NCI-H1930 (cell line): Measurements from ENCODE around the gene RAPGEF1.

Source experiments
- DNase-seq, 2 experiments: peaks; one replicate each; lab custom pipeline; 2025; lab: John Stamatoyannopoulos, UW

Gene RAPGEF1

DNA sequence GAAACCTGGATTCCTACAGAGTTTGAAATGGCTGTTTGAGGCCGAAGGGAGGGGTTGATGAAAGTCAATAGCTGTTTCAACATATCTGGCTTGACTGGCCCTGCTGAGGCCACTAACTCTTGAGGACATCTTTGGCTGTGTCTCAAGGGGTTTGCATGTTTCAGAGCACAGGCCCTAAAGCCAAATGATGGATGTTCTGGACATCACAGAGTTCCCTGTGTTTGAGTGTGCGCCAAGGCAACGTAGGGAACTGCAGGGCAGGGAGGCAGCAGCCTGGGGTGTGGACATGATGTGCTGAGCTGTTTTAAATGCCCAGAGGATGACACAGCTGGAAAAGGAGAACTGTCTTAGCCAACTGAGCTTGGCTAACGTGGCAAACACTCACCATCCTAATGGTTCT, 89.6 kb downstream of the RAPGEF1 start:
- no peak for DNase-seq

DNA sequence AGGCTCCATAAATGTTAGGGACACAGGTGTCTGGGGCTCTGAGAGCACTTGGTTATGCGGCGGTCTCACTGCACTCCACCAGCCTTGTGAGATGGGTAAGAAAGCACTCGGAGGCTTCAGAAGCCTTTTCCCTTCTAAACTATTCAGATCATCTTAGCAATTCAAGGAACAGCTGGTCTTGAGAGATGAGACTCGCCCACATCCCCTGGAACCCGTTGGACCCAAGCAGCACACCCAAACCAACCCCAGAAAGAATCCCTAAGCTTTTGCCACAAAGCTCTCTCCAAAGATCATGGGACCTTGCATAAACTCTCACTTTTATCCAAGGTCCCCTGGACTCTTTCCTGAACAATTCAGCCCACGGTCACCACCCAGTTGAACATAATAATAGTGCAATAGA, 90.2 kb downstream of the RAPGEF1 start:
- no peak for DNase-seq

DNA sequence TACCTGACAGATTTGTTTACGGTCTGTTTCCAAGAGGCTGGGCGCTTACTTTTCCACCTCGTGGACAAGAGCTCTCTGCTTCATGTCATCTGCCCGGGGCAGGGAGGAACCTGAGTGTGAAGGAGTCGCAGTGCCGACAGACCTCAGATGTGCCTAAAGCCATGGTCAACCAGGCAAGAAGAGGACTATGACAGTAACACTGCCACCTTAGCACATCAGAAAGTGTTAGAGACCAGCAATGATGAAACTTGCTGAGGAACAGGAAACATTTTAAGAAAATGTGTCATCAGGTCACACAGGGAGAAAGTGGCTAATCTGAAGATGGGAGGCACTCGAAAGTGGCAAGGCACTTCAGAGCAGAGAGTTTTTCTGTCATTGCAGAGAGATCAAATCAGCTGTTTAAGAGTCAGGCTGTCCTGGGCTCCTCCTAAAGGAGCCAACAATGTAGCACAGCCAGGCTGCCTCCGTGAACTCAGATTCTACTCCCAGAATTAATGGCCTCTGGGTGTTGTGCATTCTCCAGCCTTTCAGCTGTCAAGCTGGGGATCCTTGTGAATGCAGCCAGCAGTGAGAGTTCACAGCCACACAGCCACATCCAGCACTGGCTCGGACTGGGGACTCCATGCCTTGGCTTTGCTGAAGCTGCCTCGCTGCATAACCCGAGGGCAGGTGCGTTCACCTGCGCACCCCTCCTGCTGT, 94.6 kb downstream of the RAPGEF1 start:
- no peak for DNase-seq

DNA sequence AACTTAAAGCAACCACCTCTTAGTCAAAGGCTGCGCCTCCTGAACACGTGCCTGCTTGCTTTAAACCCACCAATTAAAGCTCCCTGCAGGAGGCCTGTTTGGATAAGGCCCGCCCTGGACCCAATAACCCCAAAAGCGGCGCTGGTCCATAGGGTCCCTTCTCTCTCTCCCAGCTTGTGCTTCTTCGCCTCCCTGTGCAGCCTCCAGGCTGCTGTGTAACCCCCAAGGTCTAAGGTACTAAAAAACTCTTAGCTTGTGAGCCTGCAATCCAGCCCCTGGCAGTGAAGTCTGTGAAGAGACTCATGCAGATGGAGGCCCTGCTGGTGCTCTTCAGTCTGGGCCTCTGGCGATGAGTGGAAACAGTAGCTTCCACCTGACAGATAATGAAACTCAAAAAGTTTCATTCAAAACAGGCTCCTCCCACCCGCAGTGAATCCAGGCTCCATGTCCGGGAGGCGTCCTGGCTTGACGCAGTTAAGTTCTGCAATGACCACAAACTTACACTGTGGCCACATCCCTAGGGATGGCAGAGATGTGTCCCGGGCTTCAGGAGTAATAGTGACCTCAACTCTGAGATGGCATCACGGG, 97.3 kb downstream of the RAPGEF1 start:
- DNase-seq = no peak

DNA sequence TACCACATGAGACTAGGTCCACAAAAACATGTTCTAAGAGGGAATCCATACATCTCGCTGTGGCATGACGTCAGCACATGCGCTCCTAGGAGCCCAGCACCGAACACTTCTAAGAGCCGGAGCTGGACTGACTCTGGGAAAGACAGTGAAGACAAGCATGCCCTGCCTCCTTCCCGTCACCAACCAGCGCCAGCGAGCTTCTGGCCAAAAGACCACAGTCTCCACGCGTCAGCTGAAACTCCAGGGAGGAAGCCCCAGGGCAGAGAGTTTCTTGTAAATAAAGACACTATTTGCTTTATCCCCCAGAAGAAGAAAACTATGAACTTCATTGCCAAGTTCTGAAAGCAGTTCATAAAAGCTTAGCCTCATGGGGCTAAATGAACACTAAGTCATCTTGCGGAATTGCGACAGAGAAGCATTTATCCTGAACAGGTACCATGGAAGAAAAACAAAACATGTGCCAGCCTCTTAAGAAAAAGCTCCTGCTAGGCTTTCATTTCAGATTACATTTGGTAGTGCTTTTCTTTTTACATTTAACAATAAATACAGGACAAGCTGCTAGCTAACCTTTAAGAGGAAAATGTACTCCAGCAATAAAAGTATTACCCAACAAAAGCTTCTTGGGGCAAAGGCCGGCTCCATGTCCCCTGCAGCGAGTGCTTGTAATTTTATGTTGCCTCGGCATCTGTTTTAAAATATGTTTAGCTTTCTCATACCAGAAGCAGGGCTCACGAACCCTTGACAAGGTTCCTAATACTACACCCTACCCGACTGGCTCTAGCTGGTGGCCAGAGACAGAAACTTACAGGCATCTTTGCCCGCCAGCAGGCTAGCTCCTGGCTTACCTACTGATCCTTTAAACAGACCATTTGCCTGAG, 98.0 kb downstream of the RAPGEF1 start:
- no peak for DNase-seq

DNA sequence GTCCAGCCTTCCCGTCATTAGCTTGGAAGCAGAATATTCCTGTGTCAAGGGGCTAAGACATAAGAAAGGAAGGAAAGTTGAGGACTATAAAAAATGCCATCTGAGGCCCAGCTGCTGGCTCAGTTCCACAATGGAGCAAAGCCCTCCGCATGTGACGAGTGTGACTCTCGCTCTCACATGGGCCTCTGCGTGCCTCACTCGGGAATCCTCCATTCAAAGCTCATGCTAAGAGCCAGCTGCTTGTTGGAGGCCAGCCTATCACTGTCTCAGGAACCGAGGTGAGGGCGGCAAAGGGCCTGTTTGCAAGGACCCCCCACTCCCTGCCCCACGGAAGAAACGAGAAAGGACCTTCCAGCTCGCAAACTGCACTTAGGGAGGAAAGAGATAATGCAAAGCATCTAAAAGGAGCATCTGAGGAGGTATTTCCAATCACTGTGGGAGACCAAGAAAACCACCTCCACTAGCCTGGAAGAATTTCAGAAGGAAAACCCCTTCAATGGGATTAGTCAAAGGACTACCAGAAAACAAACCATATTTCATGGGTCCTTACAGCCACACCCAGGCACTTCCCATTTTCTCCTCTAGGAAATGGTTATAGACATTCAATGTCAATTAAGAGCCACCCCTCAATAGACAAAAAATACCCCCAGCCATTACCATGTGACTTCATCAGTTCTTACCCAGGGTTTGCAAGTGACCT, 99.3 kb downstream of the RAPGEF1 start:
- DNase-seq = no peak

DNA sequence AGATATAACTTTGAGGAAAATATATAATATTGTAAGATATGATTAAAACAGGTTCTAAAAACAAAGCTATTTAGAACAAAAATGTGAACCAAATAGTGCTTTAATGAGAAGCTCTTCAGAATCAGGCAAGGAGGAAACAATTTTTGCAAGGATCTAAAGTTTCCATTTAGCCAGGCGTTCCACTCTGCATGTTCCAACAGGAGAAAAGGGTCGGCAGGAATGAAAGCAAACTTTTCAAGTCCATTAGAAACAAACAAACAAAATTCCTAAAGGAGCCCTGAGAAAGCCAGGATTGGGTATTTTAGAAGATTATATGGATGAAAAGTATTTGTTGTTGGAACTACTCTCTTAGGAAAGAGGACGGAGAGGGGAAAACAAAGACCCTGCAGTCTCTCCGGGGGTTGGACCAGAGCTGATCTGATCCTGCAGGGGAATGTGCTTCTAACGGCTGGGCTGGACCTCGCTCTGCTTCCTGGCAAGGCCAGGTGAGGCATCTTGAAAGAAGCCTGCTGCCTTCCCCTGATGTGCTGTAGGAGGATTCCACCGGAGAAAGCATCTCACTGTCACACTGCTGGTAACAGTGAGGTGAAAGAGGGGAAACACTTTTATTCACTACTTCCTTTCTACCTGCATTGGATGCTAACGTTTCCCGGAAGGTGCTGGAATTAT, 100.0 kb downstream of the RAPGEF1 start:
- no peak for DNase-seq

DNA sequence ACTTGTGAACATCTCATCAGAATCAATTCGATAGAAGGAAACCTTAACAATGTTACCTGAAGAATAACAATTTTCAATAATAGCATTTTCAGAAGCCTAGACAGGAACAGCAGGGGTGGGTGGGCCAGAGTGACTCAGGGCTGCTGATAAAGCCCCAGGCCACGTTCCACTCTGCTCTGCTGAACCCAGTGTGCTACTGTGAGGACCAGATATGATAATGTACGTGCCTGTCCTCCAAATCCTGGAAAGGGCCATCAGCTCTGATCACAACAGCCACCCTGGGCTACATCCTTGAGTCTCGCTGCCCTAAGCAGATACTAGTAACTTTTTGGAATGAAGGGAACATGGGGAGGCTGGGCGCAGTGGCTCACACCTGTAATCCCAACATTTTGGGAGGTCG, 103.3 kb downstream of the RAPGEF1 start:
- no peak for DNase-seq

DNA sequence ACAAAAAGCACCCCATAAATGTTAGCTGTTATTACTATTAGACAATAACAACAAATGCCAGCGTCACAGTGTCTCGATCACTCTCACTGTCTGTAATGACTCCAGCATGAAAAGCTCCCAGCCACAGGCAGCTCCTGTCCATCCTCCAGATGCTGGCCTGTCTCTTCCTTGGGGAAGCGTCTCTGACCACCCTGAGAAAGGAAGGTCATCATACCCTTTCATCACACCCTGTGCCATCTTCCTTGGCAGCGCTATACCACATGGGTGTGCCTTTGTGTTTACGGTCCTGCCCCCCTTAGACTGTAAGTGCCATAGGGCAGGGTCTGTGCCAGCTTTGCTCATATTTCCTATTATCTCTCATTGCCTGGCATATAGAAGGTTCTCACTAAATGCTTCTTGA, 104.0 kb downstream of the RAPGEF1 start:
- no peak for DNase-seq

DNA sequence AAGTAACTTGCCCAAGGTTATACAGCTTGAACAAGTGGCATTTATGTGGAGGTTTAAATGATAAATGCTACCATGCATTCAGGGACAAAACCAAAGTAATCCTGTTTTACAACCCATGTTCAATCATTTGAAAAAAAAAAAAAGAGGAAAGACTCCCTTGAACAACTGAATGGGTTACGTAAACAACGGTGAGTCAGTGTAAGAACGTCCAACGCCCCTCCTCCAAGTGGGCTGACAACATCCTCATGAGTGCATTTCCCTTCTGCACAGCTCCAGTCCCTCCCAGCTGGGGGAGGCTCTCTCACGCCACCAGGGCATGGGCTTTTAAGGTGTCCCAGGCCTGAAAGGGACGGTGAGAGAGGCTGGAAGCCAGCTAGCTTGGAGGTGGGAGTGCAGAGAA, 104.6 kb downstream of the RAPGEF1 start:
- no peak for DNase-seq

DNA sequence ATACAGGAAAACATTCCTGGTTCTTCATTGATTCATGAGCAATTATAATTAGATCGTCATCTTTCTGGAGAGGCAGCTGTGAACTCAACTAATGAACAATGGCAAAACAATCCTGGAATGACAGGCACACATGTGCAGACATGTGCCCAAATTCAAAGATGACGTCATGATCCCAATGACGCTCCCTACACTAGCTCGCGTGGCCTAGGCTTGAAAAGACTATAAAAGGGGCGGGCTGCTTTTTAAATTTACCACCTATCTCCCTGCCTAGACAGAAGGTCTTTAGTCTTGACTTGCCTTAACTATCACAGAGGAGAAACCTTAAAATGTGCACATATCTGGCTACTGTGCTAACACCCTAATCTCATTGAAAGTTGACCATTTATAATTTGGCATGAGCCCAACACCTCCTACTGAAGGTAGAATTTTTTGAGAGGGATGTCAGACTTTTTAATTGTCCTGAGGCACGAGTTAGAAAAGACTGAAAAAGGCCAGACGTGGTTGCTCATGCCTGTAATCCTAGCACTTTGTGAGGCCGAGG, 106.3 kb downstream of the RAPGEF1 start:
- DNase-seq = no peak

DNA sequence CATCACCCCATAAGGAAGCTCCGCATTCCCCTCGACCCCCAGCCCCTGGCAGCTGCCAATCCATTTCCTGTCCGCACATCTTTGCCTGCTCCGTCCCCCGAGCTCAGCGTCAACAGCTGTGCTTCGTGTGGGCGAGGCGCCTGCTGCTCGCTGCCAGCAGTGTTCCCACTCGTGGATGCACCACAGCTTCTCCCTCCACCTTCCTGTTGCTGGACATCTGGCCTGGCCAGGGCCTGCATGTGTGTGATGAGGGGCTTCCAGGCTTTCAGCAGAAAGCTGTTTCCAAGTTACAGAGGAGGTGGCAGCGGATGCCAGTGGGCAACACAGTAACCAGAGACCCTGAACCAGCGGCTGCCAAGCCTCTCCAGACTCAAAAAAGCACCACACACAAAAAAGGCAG, 108.6 kb downstream of the RAPGEF1 start:
- DNase-seq = no peak

DNA sequence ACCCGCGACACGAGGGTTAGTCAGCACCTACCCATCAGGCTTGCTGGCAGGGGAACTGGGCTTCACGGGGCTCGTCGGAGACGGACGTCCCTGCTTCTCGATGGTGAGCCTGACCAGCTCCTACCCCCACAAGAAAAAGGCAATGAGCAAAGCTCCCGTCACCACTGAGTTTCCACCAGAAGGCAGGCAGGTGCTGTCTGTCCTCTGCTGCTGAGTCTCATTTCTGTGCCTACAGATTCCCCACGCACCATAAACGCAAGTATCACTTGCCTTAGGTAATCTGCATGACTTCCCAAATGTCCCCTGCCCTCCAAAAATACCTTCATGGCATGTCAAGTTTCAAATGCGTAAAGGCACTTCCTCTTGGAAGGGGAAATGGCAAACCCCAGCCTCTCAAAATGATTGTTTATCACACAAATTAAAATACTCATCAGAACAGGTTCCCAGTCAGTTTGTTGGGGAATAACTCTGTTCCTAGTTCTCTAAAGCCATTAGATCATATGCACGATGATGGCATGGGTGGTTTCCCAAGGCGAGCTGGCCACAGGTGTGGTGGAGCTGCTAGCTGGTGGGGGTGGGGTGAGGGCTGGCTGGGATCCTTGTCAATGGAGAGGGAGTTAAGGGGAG, 109.6 kb downstream of the RAPGEF1 start:
- no peak for DNase-seq

DNA sequence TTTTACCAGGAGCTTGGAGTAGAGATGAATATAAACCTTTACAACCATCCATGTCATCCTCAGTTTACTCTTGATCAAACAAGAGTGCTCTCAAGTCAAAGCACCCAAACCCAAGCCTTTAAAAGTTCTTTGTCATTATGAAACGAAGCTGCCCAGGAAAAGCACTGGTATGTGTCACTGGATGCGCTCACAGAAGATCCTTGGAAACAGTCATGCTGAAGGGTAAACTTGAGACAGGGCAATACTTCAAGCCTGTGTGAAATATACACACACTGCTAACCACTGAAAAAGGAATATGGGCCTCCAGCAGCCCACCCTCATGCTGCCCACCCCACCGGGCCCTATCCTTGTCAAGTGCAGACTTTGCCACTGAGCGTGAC, 110.1 kb downstream of the RAPGEF1 start:
- no peak for DNase-seq

DNA sequence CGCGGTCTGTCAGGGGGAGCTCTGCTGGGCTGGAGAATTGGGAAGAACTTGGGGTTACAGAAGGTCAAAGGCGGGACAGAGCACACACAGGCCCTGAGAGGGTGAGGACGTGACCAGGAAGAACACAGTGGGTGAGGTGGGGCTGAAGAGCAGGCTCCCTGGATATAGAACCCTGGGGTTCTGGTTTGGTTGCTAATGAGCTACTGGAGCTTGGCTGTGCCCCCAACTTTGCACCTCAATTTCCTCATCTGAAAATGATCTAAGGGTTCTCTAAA, 110.7 kb downstream of the RAPGEF1 start:
- no peak for DNase-seq

DNA sequence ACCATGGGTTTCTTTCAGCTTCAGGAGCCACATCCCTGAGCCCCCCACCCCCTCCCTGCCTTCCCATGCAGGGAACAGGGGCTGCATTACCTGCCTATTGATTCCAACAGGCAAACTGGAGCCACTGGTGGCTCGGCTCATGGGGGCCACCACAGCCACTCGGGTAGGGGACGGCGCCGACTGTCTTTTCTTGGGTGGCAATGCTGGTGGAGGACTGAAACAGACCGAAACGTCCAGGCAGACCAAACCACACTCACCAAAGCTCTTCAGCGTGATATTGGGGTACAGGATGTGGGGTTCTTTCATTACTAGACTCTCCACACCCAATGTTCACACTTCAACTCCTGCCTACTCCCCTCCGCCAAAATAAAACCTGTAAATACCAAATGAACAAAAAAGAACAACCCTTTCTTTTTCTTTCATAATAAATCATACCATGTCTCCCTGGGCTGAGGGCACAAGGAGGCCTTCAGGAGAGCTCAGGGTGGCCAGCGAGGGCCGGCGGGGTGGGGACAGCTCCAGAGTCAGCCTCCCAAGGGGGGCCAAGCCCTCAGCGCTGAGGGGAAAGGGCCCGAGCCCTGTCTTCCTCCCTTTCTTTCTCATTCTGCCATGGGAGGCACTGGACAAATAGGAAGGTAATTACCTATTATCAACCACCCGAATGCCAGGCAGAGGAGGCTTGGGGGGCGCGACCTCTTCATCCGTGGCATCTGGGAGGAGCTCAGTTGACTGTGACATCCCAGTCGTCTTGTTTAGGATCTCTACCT, 111.2 kb downstream of the RAPGEF1 start:
- DNase-seq = no peak

DNA sequence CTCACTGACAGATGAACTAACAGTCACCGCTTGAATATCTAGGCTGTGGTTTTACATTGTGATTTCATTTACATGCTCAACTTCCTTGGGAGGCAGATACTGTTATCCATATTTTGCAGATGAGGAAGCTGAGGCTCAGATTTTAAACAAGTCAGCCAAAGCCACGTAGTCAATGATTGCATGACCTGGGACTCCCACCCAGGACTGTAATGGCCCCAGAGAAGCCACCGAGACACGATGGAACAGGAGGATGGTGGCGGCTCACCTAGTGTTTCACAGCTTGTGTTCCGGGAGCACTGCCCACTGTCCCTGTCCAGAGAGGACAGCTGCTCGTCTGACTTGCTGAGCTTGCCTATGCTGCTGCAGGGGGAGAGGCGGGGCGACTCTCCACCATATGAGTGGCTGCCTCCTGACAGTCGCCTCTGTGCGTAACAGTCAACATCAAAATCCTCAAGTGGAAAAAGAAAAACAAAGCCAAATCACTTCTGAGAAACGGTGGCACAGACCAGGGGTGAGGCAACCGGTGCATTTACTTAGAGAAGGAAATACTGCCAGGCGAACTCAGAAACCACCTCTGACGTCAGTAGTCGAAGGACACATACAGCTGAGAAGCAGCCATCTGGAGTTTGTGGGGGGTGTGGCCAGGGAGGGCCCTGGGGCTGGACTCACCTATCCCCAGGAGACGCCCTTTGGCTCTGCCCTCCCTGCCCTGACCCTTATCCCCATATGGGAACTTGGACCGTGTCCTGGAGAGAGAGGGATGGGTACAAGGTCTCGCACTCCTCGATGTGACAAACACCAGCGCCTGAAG, 112.0 kb downstream of the RAPGEF1 start:
- DNase-seq = no peak

DNA sequence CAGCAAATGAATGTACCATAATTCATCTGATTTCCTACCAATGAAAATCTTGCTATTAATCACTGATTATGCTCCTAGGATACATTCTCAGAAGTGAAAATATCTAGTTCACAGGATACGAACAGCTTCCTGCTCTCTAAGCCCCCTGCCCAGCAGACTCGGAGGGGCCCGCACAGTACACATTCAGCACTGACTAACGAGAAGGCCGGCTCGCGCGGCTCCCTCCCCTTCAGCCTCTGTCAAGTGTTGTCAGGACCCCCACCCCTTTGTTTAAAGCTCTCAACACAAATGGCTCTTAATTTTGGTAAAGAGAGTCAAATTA, 112.6 kb downstream of the RAPGEF1 start:
- no peak for DNase-seq

DNA sequence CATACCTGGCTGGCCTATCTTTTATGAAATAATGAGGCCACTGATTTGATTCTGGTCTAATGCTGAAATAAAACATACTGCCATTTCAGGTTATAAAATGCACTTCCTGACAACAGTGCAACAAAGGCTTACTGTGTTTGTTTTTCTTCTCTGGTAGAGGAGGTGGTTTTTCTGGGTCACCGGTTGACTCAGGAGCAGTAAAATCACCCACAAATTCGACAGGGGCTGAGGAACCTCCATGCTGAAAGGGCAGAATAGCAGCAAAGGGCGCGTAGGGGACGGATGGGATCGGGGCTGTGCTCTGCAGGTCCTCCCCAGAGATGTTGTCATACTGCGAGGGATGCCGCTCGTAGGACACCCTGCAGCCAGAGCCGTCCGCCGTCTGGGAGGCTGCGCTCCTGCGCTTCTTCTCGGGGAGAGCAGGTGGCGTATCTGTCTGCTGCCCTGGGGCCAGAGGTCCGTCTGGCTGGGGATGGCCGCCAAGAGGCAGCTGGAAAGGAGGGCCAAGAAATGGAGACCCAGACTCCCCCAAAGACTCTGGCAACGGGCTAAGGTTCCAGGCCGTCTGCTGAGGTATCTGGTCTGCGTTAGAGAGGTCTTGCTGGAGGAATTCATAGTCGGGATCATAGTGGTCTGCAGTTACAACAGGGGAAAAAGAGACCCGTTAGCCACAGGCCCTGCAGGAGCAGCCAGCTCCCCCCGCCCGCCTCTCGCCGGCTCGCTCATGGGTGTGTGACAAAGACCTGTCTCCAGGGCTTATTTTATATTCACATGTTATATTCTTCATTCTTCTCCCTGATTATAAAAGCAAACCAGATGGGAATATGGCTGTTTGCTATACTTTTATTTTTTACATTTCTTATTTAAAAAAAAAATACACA, 113.8 kb downstream of the RAPGEF1 start:
- no peak for DNase-seq
